ENCODE data around the gene VAV3.

- TF ChIP-seq POLR2AphosphoS5 (IDR thresholded peaks at IDR 0.05) (no peak), CTCF (IDR thresholded peaks at IDR 0.05) (no peak)
These were observed 457 bp downstream of the VAV3 start for GRCh38 chr1:107964336-107965109.
